GM18873 (cell line): ENCODE data around the gene ITPKA.
"Not testable (repeated sequence)": the region's sequence is repeated elsewhere in the genome, so short reads cannot be mapped to it uniquely, and the experiment has no call there.

ENCODE experiments used
- ATAC-seq: cut with Tn5 transposase; IDR thresholded peaks from one replicate; pipeline ENCODE4 v1.9.1; 2021; ENCODE audit warnings: mild to moderate bottlenecking, moderate library complexity, moderate number of reproducible peaks; ENCODE audit not compliant: unreplicated experiment, low FRiP score

ITPKA gene

DNA sequence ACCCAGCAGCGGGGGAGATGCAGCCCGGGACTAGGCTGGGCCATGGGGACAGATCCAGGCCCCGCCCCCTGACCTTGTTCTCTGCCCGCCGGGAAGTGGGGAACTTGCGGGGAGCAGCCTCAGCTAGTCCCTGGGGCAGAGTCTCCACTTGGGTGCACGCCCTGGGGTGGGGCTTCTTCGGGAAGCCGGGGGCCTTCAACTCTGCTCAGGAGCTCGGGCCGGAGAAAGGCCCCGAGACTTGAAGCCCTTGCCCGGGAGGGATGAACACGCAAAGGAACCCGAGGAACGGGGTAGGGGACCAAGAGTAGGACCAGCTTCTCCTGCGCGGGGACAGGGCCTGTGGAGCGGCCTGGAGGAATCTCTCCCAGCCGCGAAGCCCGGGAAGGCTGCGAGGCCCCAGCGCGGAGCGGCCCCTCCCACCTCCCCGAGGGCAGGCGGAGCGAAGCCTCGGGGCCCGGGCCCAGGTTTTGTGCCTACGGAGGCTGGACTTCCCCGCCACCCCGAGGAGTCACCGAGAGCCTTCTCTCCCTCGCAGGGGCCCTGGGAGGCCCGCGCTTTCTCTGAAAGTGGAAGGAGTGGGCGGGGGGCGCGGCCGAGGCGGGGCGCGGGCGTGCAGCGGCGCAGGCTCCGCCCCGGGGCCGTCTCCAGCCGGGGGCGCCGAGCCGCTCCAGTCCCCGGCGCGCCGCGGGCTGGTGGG is at the start of gene ITPKA:
Gene ITPKA (plus strand): TSS at position 670 of the 697 bp plus-strand sequence. CDS start 54 bp downstream, outside the sequence.
- no peak for ATAC-seq

DNA sequence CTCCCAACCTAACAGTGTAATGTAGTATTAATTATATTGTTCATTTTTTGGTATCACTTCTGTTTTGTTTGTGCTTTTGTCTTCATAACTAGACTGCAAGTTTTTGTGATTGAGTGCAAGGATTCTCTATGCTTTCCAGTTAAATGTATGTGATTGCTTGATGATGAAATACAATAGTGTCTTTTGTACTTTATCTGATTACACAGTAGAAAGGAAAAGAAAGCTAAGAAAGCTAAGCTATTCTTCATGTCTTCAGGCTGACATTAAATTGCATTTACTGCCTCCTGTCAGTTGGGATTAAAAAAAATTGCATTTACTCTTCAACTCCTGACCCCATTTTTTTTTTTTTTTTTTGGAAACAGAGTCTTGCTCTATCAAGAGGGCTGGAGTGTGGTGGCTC is 48.3 kb upstream of the ITPKA start:
- no peak for ATAC-seq

DNA sequence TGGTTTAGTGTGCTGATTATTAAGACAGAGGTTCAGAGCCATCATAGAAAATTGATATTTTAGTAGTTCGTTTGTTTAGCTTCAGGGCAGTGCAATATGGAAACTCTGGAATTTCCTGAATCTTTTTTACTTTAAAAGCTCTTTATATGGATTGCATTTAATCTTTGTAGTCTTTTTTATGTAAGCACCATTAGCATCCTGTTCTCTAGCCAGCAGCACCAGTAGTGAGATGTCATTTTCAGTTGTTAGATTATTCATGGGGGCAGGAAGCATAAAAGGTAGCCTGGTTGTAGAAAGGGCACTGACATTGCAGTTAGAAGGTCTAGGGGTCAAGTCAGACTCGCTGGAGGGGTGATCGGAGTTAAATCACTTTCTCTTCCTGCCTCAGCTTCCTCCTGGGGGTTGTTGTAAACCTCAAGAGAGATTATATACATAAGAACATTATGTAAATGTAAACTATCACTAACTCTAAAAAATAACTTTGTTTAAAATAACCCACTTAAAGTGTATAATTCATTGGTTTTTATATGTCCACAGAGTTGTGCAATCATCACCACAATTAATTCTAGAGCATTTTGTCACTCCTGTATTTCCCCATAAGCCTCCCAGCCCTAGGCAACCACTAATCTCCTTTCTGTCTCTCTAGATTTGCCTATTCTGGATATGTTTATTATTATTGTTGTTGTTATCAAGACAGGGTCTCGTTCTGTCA is 31.4 kb upstream of the ITPKA start:
- no peak for ATAC-seq

DNA sequence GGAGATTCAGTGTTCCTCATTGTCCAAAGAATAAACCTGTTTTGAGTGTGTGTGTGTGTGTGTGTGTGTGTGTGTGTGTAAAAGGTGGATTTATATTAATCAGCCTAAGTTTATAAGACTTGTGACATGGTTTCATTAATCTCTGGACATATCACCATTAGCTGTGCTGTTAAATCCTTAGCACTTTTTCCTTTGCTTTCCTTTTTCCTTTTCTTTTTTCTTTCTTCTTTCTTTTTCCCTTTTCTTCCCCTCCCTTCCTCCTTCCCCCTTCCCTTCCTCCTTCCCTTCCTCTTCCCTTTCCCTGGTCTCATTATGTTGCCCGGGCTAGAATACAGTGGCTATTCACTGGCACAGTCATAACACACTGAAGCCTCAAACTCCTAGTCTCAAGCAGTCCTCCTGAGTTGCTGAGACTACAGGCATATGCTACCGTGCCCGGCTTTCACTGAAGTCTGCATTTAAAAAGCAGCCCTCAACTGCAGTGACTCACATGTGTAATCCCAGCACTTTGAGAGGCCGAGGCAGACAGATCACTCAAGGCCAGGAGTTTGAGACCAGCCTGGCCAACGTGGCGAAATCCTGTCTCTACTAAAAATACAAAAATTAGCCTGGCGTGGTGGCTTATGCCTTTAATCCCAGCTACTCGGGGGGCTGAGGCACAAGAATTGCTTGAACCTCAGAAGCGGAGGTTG is 28.6 kb upstream of the ITPKA start:
- no peak for ATAC-seq

DNA sequence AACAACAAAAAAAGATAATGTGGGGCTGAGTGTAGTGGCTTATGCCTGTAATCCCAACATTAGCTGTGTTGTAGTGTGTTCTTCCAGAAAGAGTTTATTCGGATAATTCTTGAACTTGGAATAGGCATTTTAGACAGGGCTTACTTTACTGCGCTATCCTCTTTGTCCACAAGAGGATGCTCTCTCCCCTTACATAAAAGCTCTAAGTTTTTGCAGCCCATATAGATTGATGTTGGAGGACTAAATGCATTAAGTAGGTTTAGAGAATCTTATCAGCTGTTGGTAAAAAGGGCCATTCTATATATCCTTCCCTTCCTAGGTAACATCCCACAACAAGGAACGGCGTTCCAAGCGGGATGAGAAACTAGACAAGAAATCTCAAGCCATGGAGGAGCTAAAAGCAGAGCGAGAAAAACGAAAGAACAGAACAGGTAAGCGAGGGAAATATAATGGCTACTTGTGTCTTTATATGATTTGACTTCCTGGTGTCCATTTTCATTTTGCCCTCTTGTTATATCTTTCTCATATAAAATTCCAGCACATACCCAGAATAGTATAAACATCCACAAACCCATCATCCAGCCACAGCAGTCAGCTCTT is 27.8 kb upstream of the ITPKA start:
- no peak for ATAC-seq

DNA sequence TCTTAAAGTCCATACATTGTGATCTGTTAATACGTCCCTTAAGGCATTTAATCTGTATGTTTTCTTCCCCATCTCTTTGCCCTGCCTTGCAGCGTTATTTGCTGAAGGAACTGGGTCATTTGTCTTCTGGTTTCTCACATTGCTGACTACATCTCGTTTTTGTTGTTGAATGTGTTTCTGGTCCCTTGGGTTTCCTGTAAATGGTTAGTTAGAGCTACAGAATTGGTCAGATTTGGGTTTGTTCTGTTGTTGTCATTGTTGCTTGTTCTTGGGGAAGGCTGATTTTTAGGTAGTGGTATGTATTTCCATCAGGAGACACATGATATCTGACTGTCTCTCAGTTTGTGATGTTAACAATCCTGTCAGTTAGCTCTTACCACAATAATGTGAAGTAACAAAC is 27.0 kb upstream of the ITPKA start:
- ATAC-seq = no peak

DNA sequence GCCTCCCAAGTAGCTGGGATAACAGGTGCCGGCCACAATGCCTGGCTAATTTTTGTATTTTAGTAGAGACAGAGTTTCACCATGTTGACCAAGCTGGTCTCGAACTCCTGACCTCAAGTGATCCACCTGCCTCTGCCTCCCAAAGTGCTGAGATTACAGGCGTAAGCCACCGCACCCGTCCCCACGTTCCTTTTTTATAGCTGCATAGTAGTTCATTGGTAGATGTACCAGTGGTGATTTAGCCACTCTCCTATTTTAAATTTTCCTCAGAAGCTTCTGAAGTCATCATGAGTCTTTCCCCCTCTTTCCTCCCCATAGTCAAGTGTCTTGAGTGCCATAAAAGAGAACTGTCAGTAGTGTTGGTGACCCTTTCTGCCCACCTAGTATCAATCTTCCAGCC is 24.0 kb upstream of the ITPKA start:
- ATAC-seq = not testable (repeated sequence)

DNA sequence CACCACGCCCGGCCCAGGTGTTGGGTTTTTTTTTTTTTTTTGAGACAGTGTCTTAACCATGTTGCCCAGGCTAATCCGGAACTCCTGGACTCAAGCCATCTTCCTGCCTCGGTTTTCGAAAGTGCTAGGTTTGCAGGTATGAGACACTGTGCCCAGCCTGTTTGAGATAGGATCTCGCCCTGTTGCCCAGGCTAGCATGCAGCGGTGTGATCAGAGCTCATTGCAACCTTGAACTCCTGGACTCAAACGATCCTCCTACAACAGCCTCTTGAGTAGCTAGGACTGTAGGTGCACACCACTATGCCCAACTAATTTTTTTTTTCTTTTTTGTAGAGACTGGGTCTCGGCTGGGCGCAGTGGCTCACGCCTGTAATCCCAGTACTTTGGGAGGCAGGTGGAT is 20.3 kb upstream of the ITPKA start:
- no peak for ATAC-seq

DNA sequence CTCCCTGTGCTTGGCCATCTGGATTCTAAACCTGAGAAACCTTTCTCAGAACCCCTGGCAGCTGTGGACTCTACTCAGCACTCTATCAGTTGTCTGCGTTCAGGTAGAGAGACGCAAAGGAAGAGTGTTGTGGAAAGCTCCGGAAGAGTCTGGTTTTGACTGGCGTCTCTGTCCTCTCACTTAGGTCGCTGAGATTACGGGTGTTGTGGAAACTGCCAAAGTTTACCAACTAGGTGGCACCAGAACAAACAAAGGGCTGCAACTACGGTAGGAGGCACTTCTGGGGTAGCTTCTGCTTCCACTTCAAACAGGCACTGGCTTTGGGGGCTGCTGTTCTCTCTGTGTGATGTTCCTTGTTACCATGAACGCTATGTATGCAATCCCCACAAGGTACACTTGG is 19.2 kb upstream of the ITPKA start:
- no peak for ATAC-seq

DNA sequence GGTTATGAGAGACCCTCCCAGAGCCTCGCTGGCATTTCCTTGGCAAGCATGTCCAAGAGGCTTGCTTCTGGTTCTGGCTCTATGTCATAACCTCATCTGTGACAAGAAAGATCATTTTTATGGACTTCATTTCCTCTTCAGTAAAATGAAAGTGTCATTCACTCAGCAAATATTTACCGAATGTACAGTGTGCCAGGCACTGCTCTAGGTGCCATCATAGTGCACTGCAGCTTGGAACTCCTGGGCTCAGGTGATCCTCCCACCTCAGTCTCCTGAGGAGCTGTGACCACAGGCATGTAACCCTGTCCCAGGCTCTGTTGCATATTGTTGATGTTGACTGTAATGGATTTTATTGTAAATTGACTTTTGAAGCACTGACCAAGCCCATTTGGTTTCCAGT is 18.7 kb upstream of the ITPKA start:
- ATAC-seq = no peak

DNA sequence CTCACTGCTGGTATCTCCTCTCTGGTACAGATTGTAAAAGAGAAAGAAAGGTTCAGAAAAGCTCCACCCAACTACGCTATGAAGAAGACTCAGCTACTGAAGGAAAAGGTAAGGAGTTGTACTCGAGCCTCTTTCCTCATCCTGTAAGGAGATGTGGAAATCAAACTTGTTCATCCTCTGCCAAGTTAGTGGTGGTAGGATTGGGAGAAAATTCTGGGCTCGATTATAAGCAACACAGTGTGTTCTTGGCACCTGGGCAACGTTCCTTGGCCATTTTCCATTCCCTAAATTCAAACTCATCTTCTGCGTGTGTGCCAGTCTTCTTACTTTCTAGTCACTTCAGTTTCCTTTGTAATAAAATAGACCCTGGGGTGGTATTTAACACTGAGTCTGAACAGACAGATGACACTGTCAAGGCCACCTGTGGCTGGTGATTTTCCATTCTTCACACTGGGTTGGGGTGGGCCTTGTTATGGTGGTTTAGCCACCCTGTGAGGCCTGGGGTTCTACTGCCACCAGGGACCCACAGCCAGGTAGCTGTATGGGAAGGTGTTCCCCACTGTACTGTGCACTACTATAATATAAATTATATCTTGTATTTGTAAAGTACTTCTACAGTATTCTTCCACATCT is 17.1 kb upstream of the ITPKA start:
- ATAC-seq = no peak

DNA sequence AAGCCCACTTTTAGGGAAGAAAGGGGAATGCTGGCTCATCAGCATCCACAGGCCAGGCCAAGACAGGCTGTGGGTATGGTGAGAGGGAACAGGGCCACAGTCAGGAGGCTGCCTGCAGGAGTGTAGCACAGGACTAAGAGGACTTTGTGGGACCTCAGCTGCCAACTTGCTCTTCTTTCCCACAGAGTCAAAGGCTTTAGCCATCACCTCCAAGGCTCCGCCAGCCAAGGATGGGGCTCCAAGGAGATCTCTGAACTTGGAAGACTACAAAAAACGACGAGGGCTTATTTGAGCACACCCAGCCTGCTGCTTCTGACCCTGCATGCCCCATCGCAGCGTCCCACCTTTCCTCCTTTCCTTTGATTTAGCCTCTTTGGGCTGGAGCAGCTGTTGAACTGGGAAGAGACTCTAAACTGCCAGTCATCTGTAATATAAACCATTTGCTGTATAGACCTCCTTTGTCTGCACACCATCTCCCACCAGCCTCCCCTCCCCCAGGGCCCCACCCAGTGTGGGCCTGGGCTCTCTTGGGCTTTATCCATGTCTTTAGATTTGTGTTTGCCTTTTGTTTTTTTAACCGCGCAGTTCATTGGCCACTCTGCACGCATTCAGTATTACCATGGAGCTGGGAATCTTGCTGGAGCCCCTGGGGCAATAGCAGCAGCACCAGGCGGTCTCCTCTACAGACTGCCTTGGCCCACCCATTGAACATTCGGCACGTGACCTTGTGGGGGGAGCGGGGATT is 13.1 kb upstream of the ITPKA start:
- no peak for ATAC-seq

DNA sequence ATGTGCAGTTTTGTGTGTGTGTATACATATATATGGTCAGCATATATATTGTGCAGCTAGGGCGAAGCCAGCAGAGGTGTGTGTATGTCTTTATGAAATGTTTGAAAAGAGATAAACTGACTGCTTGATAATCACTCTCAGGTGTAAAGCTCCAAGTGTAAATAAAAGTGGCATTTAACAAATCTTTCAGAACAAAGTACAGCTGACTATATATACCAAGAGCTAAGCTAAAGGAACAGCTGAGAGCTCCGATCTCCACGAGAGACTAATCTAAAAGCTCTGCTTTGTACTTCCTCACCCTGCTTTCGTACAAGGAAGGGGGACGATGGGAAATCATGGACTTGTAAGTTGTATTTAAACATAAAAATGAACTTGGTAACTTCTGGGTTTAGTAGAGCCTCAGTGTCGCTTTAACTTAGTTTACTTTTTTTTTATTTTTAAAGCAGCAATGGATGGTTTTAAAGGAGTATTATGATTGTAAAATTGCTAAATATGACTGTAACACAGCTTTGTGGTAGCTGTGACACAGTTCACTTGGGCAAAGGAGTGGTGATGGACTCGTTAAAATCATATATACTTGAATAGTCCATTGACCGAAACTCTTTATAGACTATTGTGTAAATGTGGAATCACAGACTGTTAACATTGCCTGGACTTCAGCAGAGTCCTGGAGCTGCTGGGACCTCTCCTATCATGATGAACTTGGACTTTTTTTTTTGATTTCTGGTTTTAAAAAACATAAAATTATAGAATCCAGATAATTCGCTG is 11.4 kb upstream of the ITPKA start:
- no peak for ATAC-seq

DNA sequence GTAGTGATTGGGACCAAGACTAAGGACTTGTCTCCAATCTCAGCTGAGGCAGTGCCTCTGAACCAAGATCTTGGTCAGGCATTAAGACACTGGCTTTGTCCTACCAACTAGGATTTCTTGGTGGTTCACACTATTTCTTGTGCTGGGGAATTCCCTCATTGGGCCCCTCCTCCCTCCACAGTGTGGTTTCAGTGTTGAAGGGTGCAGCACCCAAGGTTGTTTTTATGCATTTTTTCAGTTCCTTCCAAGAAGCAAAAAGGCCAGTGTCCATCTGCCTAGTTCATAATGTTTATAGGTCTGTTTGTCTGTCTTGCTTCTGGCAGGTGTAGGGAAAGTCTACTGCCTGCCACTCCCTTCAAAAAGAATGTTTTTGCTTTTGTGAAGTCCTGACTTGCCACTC is 10.6 kb upstream of the ITPKA start:
- ATAC-seq = no peak

DNA sequence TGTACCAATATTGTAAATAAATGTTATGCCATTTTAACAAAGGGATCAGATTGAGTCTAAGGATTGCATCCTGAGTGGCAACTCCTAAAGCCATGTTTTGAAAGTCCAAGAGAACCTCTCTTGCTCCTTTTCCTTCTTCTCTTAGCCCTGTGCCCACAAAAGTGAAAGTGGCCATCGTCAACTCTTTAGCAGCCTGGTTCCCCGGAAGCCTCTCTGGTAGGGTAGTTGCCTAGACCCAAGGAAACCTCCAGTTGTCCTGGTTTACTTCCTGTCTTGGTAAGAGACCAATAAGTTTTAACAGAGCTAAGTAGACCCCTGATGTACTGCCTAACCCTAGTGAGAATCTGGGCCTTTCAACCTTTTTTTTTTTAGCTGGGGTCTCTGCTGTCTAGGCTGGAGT is 10.2 kb upstream of the ITPKA start:
- ATAC-seq = no peak

DNA sequence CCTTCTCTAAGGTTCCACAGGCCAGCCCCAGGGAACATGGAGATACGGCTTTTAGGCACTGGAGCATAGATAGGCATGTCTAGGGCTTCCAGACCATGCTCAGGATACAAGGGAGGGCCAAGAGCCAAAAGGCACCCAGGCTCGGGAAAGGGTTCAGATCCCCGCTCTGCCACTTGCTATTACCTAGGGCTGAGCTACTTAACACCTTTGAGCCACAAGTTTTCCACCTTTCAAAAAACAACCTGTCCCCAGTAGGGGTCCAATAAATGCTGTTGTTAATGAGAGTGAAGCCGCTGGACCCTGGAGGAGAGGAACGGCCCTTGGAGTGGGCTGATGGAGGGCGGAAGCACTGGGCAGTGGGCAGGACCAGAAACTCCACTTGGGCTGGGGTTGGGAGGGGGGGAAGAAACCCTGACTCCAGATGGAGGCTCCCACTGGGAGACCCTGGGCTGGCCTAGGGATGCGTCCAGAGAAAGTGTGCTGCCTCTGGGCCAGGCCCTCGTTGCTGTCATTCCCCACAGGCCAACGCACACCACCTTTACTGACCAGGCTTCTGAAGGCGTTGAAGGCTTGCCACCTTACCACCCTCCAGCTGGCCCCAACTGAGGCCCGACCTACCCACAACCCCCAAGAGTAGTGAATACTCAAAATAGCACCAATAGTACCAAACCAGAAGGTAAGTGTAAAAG is 8.6 kb upstream of the ITPKA start:
- no peak for ATAC-seq

DNA sequence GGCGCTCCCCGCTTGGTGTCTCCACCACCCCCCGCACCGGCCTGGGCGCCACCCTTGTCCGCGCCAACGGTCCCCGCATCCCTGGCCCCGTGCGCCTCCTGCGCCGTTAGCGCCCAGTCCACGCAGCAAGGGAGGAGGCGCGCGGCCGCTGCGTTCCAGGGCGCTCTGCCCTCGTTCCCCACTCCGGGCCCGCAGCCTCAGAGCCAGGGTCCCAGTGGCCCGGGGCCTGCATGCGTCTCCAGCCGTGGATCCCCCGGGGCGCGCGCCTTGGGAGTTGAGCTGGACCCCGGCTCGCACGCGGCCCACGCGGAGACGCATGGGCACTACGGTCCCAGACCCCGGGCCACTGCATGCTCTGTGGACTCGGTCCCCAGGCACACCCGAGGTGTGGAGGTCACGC is 7.4 kb upstream of the ITPKA start:
- ATAC-seq = no peak

DNA sequence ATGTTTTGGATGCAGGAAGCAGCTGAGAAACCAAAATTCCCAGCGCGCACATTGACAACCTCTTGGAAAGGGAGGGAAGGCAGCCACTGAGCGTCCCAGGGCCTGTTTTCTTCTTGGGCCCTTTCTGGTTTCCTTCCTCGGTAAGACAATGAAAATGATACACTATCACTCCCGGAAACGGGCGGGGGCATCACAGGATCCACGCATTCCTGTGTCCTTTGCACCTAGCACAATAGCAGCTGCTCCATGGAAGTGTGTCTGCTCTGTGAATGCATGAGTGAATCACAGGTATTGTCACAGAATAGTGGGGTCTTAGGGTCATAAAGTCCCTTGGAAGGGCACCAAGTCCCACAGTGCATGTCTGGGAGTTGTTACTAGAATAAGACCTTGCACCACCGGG is 6.3 kb upstream of the ITPKA start:
- no peak for ATAC-seq

DNA sequence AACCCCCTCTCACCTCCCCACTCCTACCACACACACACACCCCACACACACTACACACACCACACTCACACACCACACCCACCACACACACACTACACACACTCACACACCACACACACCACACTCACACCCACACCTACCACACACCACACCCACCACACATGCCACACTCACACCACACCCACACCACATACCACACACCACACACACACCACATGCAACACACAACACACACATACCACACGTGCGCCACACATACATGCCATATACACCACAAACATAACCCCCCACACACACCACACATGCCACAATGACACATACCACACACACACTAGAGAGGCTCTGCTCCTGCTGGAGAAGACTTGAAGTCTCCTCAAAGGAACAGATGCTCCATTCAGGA is 5.9 kb upstream of the ITPKA start:
- no peak for ATAC-seq
